ENCODE results near the gene PRKCH.

DNA sequence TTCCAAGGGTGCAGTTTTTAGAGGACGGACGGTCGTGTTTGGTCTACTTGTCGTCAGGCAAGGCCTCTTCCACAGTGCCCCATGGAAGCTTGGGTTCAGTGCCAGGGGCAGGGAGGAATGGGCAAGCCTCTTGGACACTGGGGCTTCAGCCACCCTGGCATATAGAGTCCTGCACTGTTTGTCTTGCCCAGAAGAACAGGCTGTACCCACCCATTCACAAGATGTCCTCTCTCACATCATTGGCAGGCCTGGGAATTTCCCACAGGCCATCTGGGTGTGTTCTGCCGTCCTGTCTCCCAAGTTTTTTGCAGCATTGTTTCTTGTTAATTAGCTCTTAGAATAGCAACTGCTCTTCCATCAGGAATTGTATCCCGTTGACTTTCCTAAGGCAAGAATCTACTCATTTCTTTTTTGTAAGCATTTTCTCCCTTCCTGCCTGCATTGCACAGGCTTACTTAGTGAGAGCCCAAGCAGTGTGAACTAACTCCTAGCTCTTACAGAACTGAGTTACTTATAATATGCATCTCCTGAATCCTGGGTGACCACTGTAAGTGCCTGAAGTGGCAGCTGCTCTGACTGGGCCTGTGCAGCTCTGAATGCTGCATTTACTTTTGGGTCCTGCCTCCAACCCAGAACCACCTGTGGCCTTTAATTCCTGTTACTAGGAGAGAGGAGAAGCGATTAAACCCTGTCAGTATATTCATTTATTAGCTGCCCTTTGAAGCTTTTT is 224.5 kb downstream of the PRKCH start:
- TF ChIP-seq, protein P1, sequence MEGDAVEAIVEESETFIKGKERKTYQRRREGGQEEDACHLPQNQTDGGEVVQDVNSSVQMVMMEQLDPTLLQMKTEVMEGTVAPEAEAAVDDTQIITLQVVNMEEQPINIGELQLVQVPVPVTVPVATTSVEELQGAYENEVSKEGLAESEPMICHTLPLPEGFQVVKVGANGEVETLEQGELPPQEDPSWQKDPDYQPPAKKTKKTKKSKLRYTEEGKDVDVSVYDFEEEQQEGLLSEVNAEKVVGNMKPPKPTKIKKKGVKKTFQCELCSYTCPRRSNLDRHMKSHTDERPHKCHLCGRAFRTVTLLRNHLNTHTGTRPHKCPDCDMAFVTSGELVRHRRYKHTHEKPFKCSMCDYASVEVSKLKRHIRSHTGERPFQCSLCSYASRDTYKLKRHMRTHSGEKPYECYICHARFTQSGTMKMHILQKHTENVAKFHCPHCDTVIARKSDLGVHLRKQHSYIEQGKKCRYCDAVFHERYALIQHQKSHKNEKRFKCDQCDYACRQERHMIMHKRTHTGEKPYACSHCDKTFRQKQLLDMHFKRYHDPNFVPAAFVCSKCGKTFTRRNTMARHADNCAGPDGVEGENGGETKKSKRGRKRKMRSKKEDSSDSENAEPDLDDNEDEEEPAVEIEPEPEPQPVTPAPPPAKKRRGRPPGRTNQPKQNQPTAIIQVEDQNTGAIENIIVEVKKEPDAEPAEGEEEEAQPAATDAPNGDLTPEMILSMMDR (conservative IDR thresholded peaks at IDR 0.05; ENCODE audit: low read length) = no peak
- no peak for TF ChIP-seq EZH2phosphoT487 (IDR thresholded peaks at IDR 0.05; ENCODE audit: borderline replicate concordance)

Measured in Loucy (cell line).